ENCODE data around the gene USP40.

USP40 gene

GRCh38 chr2:233455006-233455405, 111.6 kb downstream of the USP40 start:
- H3K9ac ChIP-seq (ENCODE audit: low read depth, low read length), result no peak overlapping the region
- no peak overlapping the region for H3K4me3 ChIP-seq (ENCODE audit: low read length)

GRCh38 chr2:233453916-233454315, 112.7 kb downstream of the USP40 start:
- Histone ChIP-seq H3K36me3 (ENCODE audit: insufficient read depth, low read length) (peaks cover 28% of the 10 kb centered on the region), H3K4me1 (ENCODE audit: control insufficient read depth, insufficient read depth, low read length) (no peaks in the 10 kb centered on the region), H3K27me3 (ENCODE audit: control insufficient read depth, insufficient read depth, low read length) (no peaks in the 10 kb centered on the region), H3K4me3 (ENCODE audit: low read length) (no peak overlapping the region), H3K4me2 (ENCODE audit: low read length) (no peak overlapping the region), H3K9me3 (replicated peaks; ENCODE audit: low read length) (no peaks in the 10 kb centered on the region), H3K9ac (ENCODE audit: low read depth, low read length) (no peak overlapping the region)

More at GRCh38 chr2:233455006-233455405, 111.6 kb downstream of the USP40 start:
- Histone ChIP-seq H3K4me2 (ENCODE audit: low read length) (no peak overlapping the region), H3K36me3 (ENCODE audit: insufficient read depth, low read length) (peaks cover 32% of the 10 kb centered on the region), H3K27me3 (ENCODE audit: control insufficient read depth, insufficient read depth, low read length) (no peaks in the 10 kb centered on the region), H3K9me3 (replicated peaks; ENCODE audit: low read length) (no peaks in the 10 kb centered on the region), H3K4me1 (ENCODE audit: control insufficient read depth, insufficient read depth, low read length) (no peaks in the 10 kb centered on the region)

GRCh38 chr2:233453111-233453915, 113.3 kb downstream of the USP40 start:
- no peaks in the 10 kb centered on the region for H3K4me1 ChIP-seq (ENCODE audit: control insufficient read depth, insufficient read depth, low read length)
- H3K27me3 ChIP-seq (ENCODE audit: control insufficient read depth, insufficient read depth, low read length), result no peaks in the 10 kb centered on the region
- H3K9ac ChIP-seq (ENCODE audit: low read depth, low read length), result no peak overlapping the region
- peaks cover 25% of the 10 kb centered on the region for H3K36me3 ChIP-seq (ENCODE audit: insufficient read depth, low read length)
- no peak overlapping the region for H3K4me3 ChIP-seq (ENCODE audit: low read length)
- H3K9me3 ChIP-seq (replicated peaks; ENCODE audit: low read length), result no peaks in the 10 kb centered on the region
- H3K4me2 ChIP-seq (ENCODE audit: low read length), result no peak overlapping the region

GRCh38 chr2:233451950-233452349, 114.6 kb downstream of the USP40 start:
- H3K36me3 ChIP-seq (ENCODE audit: insufficient read depth, low read length), result peaks cover 15% of the 10 kb centered on the region
- H3K4me2 ChIP-seq (ENCODE audit: low read length), result no peak overlapping the region
- H3K4me1 ChIP-seq (ENCODE audit: control insufficient read depth, insufficient read depth, low read length), result no peaks in the 10 kb centered on the region
- H3K4me3 ChIP-seq (ENCODE audit: low read length), result no peak overlapping the region
- no peak overlapping the region for H3K9ac ChIP-seq (ENCODE audit: low read depth, low read length)
- no peaks in the 10 kb centered on the region for H3K27me3 ChIP-seq (ENCODE audit: control insufficient read depth, insufficient read depth, low read length)
- H3K9me3 ChIP-seq (replicated peaks; ENCODE audit: low read length), result no peaks in the 10 kb centered on the region

- H3K4me1 ChIP-seq (ENCODE audit: control insufficient read depth, insufficient read depth, low read length), result no peaks in the 10 kb centered on the region
- H3K9ac ChIP-seq (ENCODE audit: low read depth, low read length), result no peak overlapping the region
- no peaks in the 10 kb centered on the region for H3K9me3 ChIP-seq (replicated peaks; ENCODE audit: low read length)
- no peak overlapping the region for H3K4me3 ChIP-seq (ENCODE audit: low read length)
- no peaks in the 10 kb centered on the region for H3K27me3 ChIP-seq (ENCODE audit: control insufficient read depth, insufficient read depth, low read length)
- peaks cover 16% of the 10 kb centered on the region for H3K36me3 ChIP-seq (ENCODE audit: insufficient read depth, low read length)
- H3K4me2 ChIP-seq (ENCODE audit: low read length), result no peak overlapping the region
These were observed 115.6 kb downstream of the USP40 start for GRCh38 chr2:233450864-233451575.

GRCh38 chr2:233449921-233450863, 116.4 kb downstream of the USP40 start:
- Histone ChIP-seq H3K4me1 (ENCODE audit: control insufficient read depth, insufficient read depth, low read length) (no peaks in the 10 kb centered on the region), H3K9ac (ENCODE audit: low read depth, low read length) (no peak overlapping the region), H3K4me3 (ENCODE audit: low read length) (no peak overlapping the region), H3K4me2 (ENCODE audit: low read length) (no peak overlapping the region), H3K9me3 (replicated peaks; ENCODE audit: low read length) (no peaks in the 10 kb centered on the region), H3K36me3 (ENCODE audit: insufficient read depth, low read length) (peaks cover 19% of the 10 kb centered on the region), H3K27me3 (ENCODE audit: control insufficient read depth, insufficient read depth, low read length) (no peaks in the 10 kb centered on the region)

GRCh38 chr2:233449081-233449901, 117.3 kb downstream of the USP40 start:
- no peak overlapping the region for H3K4me3 ChIP-seq (ENCODE audit: low read length)
- H3K36me3 ChIP-seq (ENCODE audit: insufficient read depth, low read length), result peaks cover 14% of the 10 kb centered on the region

GRCh38 chr2:233448575-233448974, 118.0 kb downstream of the USP40 start:
- Histone ChIP-seq H3K4me1 (ENCODE audit: control insufficient read depth, insufficient read depth, low read length) (no peaks in the 10 kb centered on the region), H3K27me3 (ENCODE audit: control insufficient read depth, insufficient read depth, low read length) (no peaks in the 10 kb centered on the region), H3K4me2 (ENCODE audit: low read length) (no peak overlapping the region), H3K9me3 (replicated peaks; ENCODE audit: low read length) (no peaks in the 10 kb centered on the region), H3K4me3 (ENCODE audit: low read length) (no peak overlapping the region), H3K9ac (ENCODE audit: low read depth, low read length) (no peak overlapping the region), H3K36me3 (ENCODE audit: insufficient read depth, low read length) (peaks cover 14% of the 10 kb centered on the region)

More at GRCh38 chr2:233449081-233449901, 117.3 kb downstream of the USP40 start:
- no peaks in the 10 kb centered on the region for H3K27me3 ChIP-seq (ENCODE audit: control insufficient read depth, insufficient read depth, low read length)
- no peaks in the 10 kb centered on the region for H3K9me3 ChIP-seq (replicated peaks; ENCODE audit: low read length)
- no peak overlapping the region for H3K9ac ChIP-seq (ENCODE audit: low read depth, low read length)
- H3K4me1 ChIP-seq (ENCODE audit: control insufficient read depth, insufficient read depth, low read length), result no peaks in the 10 kb centered on the region
- no peak overlapping the region for H3K4me2 ChIP-seq (ENCODE audit: low read length)

- no peak overlapping the region for H3K9ac ChIP-seq (ENCODE audit: low read depth, low read length)
- H3K9me3 ChIP-seq (replicated peaks; ENCODE audit: low read length), result no peaks in the 10 kb centered on the region
- H3K4me3 ChIP-seq (ENCODE audit: low read length), result no peak overlapping the region
- H3K27me3 ChIP-seq (ENCODE audit: control insufficient read depth, insufficient read depth, low read length), result no peaks in the 10 kb centered on the region
- no peak overlapping the region for H3K4me2 ChIP-seq (ENCODE audit: low read length)
- peaks cover 14% of the 10 kb centered on the region for H3K36me3 ChIP-seq (ENCODE audit: insufficient read depth, low read length)
- no peaks in the 10 kb centered on the region for H3K4me1 ChIP-seq (ENCODE audit: control insufficient read depth, insufficient read depth, low read length)
These were observed 118.4 kb downstream of the USP40 start for GRCh38 chr2:233448220-233448559.

GRCh38 chr2:233447506-233448219, 118.9 kb downstream of the USP40 start:
- Histone ChIP-seq H3K9ac (ENCODE audit: low read depth, low read length) (no peak overlapping the region), H3K27me3 (ENCODE audit: control insufficient read depth, insufficient read depth, low read length) (no peaks in the 10 kb centered on the region), H3K9me3 (replicated peaks; ENCODE audit: low read length) (no peaks in the 10 kb centered on the region), H3K4me2 (ENCODE audit: low read length) (no peak overlapping the region), H3K4me1 (ENCODE audit: control insufficient read depth, insufficient read depth, low read length) (no peaks in the 10 kb centered on the region), H3K4me3 (ENCODE audit: low read length) (no peak overlapping the region), H3K36me3 (ENCODE audit: insufficient read depth, low read length) (peaks cover 14% of the 10 kb centered on the region)

Data from skeletal muscle satellite cell (primary cell).